ENCODE data around the gene CYB5D1. TPM values are rescaled to one million over a fixed set of nuclear protein-coding genes. Genes with fewer than 3 reads are reported as not detected.

The CYB5D1 gene
- total RNA-seq, 2 donors from 2014 or later, result 5.7 to 16.5 TPM

- intact Hi-C loops (cut with DNase I), result no loop called here
- ATAC-seq (no peak), DNase-seq (no peak)
- no peaks in the 10 kb centered on the region for H3K9me3 ChIP-seq
- H3K4me3 ChIP-seq, result no peak overlapping the region
- H3K4me1 ChIP-seq, result peaks cover 14% of the 10 kb centered on the region
- TF ChIP-seq POLR2A (IDR thresholded peaks at IDR 0.05), result no peak
- TF ChIP-seq CTCF (IDR thresholded peaks at IDR 0.05), result no peak
- peaks cover 0 to 3% of the 10 kb centered on the region in 2 donors for H3K36me3 ChIP-seq (replicated peaks in 1 of 2; ENCODE audit: insufficient read depth in 1 of 2, low read depth in 2 of 2)
- H3K27ac ChIP-seq, result no peak overlapping the region
- 45 to 46% methylated on average over 3 of the region's 3 CpGs for WGBS, 2 donors
- H3K27me3 ChIP-seq, result no peaks in the 10 kb centered on the region
Measured at GRCh38 chr17:7880076-7880868, 22.5 kb downstream of the CYB5D1 start.

- 46 to 53% methylated on average over 7 of the region's 7 CpGs for WGBS, 2 donors
- intact Hi-C loops (cut with DNase I), result no loop called here
- H3K9me3 ChIP-seq, result no peaks in the 10 kb centered on the region
- H3K4me1 ChIP-seq, result peaks cover 20% of the 10 kb centered on the region
- TF ChIP-seq CTCF (IDR thresholded peaks at IDR 0.05) (no peak), POLR2A (IDR thresholded peaks at IDR 0.05) (no peak)
- ATAC-seq, result no peak
- peak overlapping the region in 1 of 4 donors; percentile 47 for H3K27ac ChIP-seq
- H3K4me3 ChIP-seq, result no peak overlapping the region
- H3K27me3 ChIP-seq, result no peaks in the 10 kb centered on the region
- H3K36me3 ChIP-seq (replicated peaks in 1 of 2; ENCODE audit: insufficient read depth in 1 of 2, low read depth in 2 of 2), result peaks cover 0 to 3% of the 10 kb centered on the region in 2 donors
- peak in 2 of 4 donors; percentile 32 to 35 for DNase-seq
Measured at GRCh38 chr17:7881276-7882054, 23.7 kb downstream of the CYB5D1 start.

- Histone ChIP-seq H3K4me1 (peaks cover 27% of the 10 kb centered on the region), H3K9me3 (no peaks in the 10 kb centered on the region), H3K36me3 (replicated peaks in 1 of 2; ENCODE audit: insufficient read depth in 1 of 2, low read depth in 2 of 2) (peaks cover 0 to 3% of the 10 kb centered on the region in 2 donors), H3K27me3 (no peaks in the 10 kb centered on the region), H3K4me3 (no peak overlapping the region), H3K27ac (peak overlapping the region in 2 of 4 donors; percentile 22 to 47)
- DNase-seq (no peak), ATAC-seq (no peak)
- intact Hi-C loops (cut with DNase I), result no loop called here
- TF ChIP-seq POLR2A (IDR thresholded peaks at IDR 0.05) (no peak), CTCF (IDR thresholded peaks at IDR 0.05) (no peak)
- WGBS, 2 donors, result 64 to 72% methylated on average over 7 of the region's 7 CpGs
Measured at GRCh38 chr17:7882068-7882467, 24.3 kb downstream of the CYB5D1 start.

- Histone ChIP-seq H3K36me3 (replicated peaks in 1 of 2; ENCODE audit: insufficient read depth in 1 of 2, low read depth in 2 of 2) (peaks cover 0 to 3% of the 10 kb centered on the region in 2 donors), H3K9me3 (no peaks in the 10 kb centered on the region), H3K4me1 (peaks cover 32% of the 10 kb centered on the region), H3K27me3 (no peaks in the 10 kb centered on the region), H3K4me3 (no peak overlapping the region), H3K27ac (peak overlapping the region in 3 of 4 donors; percentile 35 to 98 (median 47))
- ATAC-seq (no peak), DNase-seq (no peak)
- 87 to 90% methylated on average over 3 of the region's 3 CpGs for WGBS, 2 donors
- peak in 1 of 3 donors; percentile 23 for TF ChIP-seq POLR2A (IDR thresholded peaks at IDR 0.05)
- no peak for TF ChIP-seq CTCF (IDR thresholded peaks at IDR 0.05)
- intact Hi-C loops (cut with DNase I), result no loop called here
Measured at GRCh38 chr17:7882629-7883028, 24.8 kb downstream of the CYB5D1 start.

Measured in body of pancreas (tissue), 4 donors.